Astrocyte (in vitro differentiated cells and primary cell): Measurements from ENCODE around the gene PRDM11.

Source experiments
- EZH2 ChIP-seq: IDR thresholded peaks from 2 replicates; pipeline ENCODE4 v1.6.1; 2012; ENCODE audit warnings: mild to moderate bottlenecking, low read length, inconsistent platforms; ENCODE audit not compliant: insufficient read depth
- TF ChIP-seq, protein P1 (sequence below): IDR thresholded peaks from 2 replicates; pipeline ENCODE4 v1.5.1; 2011; ENCODE audit warnings: low read depth, mild to moderate bottlenecking, inconsistent platforms, low read length, moderate library complexity; ENCODE audit not compliant: insufficient read depth

DNA sequence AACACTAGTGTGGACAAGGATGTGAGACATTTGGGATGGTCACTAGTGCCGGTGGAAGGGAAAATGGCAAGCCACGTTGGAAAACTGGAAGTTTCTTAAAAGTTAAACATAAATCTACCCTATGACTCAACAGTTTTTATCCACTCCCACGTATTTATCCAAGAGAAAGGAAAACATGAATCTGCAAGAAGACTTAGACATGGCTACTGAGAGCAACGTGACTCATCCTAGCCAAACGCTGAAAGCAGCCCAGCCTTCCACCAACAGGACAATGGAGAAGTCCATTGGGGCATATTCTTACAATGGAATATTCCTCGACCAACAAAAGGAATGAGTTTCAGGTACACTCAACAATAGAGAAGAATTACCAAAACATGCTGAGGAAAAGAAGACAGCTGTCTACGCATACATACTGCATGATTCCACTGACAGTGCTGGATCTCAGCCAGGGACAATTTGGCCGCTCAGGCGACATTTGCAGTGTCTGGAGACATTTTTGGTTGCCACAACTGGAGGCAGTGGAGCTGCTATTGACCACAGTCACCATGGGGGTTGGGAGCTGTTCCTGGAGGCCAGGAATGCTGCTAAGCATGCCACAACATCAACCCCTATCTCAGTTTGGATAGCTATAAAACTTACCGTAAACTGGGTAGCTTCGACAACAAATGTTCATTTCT, 118.5 kb downstream of the PRDM11 start:
- TF ChIP-seq, protein P1, sequence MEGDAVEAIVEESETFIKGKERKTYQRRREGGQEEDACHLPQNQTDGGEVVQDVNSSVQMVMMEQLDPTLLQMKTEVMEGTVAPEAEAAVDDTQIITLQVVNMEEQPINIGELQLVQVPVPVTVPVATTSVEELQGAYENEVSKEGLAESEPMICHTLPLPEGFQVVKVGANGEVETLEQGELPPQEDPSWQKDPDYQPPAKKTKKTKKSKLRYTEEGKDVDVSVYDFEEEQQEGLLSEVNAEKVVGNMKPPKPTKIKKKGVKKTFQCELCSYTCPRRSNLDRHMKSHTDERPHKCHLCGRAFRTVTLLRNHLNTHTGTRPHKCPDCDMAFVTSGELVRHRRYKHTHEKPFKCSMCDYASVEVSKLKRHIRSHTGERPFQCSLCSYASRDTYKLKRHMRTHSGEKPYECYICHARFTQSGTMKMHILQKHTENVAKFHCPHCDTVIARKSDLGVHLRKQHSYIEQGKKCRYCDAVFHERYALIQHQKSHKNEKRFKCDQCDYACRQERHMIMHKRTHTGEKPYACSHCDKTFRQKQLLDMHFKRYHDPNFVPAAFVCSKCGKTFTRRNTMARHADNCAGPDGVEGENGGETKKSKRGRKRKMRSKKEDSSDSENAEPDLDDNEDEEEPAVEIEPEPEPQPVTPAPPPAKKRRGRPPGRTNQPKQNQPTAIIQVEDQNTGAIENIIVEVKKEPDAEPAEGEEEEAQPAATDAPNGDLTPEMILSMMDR = no peak
- TF ChIP-seq EZH2 = no peak
